ENCODE measurements around the gene CHCHD3. TPM values are rescaled to one million over a fixed set of nuclear protein-coding genes. Genes with fewer than 3 reads are reported as not detected.

The CHCHD3 gene
- total RNA-seq, 1 experiment from 2014 or later = 192 TPM

- Histone ChIP-seq H3K27me3 (no peaks in the 10 kb centered on the region), H3K27ac (no peak overlapping the region)
- no peak for DNase-seq
Measured at GRCh38 chr7:133061357-133061756, 20.5 kb downstream of the CHCHD3 start.

GRCh38 chr7:133060004-133060403 lies 21.9 kb downstream of the CHCHD3 start:
- Histone ChIP-seq H3K4me3 (no peak overlapping the region), H3K27ac (no peak overlapping the region), H3K9me3 (replicated peaks) (no peaks in the 10 kb centered on the region), H3K4me1 (no peaks in the 10 kb centered on the region), H3K36me3 (peaks cover 5% of the 10 kb centered on the region; the same call in 1 of the 2 replicates), H3K27me3 (no peaks in the 10 kb centered on the region)
- no peak for DNase-seq

More at GRCh38 chr7:133061357-133061756, 20.5 kb downstream of the CHCHD3 start:
- no peaks in the 10 kb centered on the region for H3K4me1 ChIP-seq
- no peaks in the 10 kb centered on the region for H3K9me3 ChIP-seq (replicated peaks)
- peaks cover 18% of the 10 kb centered on the region for H3K36me3 ChIP-seq
- H3K4me3 ChIP-seq = no peak overlapping the region

GRCh38 chr7:133059263-133059662 lies 22.6 kb downstream of the CHCHD3 start:
- no peak overlapping the region for H3K27ac ChIP-seq
- no peak overlapping the region for H3K4me3 ChIP-seq
- DNase-seq = no peak
- H3K4me1 ChIP-seq = no peaks in the 10 kb centered on the region
- no peaks in the 10 kb centered on the region for H3K9me3 ChIP-seq (replicated peaks)
- no peaks in the 10 kb centered on the region for H3K36me3 ChIP-seq
- no peaks in the 10 kb centered on the region for H3K27me3 ChIP-seq

- no peaks in the 10 kb centered on the region for H3K9me3 ChIP-seq (replicated peaks)
- H3K27me3 ChIP-seq = no peaks in the 10 kb centered on the region
- no peak overlapping the region for H3K27ac ChIP-seq
- H3K4me3 ChIP-seq = no peak overlapping the region
- DNase-seq = no peak
- H3K4me1 ChIP-seq = peaks cover 4% of the 10 kb centered on the region; the same call in 1 of the 2 replicates
- H3K36me3 ChIP-seq = no peaks in the 10 kb centered on the region
Measured at GRCh38 chr7:133056370-133057238, 25.3 kb downstream of the CHCHD3 start.

GRCh38 chr7:133054162-133054840 lies 27.6 kb downstream of the CHCHD3 start:
- no peak overlapping the region for H3K27ac ChIP-seq
- no peak for DNase-seq
- peaks cover 2% of the 10 kb centered on the region; the same call in 1 of the 2 replicates for H3K36me3 ChIP-seq
- H3K4me3 ChIP-seq = no peak overlapping the region
- H3K4me1 ChIP-seq = peaks cover 16% of the 10 kb centered on the region; the same call in 1 of the 2 replicates
- no peaks in the 10 kb centered on the region for H3K9me3 ChIP-seq (replicated peaks)
- H3K27me3 ChIP-seq = no peaks in the 10 kb centered on the region

DNA sequence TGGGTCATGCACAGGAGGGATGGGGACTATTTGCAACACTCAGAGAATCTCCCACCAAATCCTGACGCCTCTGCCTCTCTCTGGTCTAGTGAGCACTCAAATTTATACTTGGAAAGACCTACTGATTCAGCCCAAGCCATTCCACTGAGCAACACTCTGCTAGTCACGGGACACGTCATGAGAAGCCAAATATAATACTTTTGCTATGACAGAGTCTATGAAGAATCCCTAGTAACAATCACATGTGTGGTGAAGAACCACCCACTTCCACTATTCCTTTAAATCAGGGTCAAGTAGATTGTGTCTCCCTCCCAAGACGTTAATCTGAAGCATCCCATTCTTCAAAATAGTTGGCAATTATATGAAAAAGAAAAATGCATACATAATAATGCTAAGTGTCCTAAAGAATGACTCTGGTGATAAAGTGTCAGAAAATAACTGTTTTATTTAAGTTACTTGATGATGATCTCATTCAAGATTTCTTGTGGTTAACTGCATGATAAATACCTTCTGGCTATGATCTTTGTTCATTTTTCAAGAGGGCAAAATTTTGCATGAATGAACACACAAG lies 28.5 kb downstream of the CHCHD3 start:
- H3K27me3 ChIP-seq = no peaks in the 10 kb centered on the region
- H3K4me3 ChIP-seq = no peak overlapping the region
- no peaks in the 10 kb centered on the region for H3K9me3 ChIP-seq (replicated peaks)
- peaks cover 4% of the 10 kb centered on the region; the same call in 1 of the 2 replicates for H3K36me3 ChIP-seq
- H3K27ac ChIP-seq = no peak overlapping the region
- H3K4me1 ChIP-seq = peaks cover 16% of the 10 kb centered on the region; the same call in 1 of the 2 replicates
- DNase-seq = no peak

DNA sequence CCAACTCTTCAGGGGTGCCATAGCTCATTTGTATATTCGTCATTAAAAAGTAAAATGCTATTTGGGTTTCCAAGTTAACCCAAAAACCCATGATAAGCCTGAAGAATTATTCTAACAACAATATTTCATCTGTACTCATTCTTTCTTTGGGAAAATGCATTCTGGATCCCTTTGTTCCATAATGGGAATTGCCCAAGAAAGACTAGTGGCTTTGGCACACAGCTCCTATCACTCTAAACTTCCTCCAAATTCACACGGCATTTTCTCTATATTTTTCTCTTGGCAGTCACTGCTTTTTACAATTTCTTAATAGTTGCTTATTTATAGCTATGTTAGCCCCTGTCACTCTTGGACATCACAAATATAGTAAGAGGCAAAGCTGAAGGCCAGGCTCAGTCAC lies 29.1 kb downstream of the CHCHD3 start:
- Histone ChIP-seq H3K4me3 (no peak overlapping the region), H3K9me3 (replicated peaks) (no peaks in the 10 kb centered on the region), H3K27ac (no peak overlapping the region), H3K4me1 (peaks cover 16% of the 10 kb centered on the region; the same call in 1 of the 2 replicates), H3K27me3 (no peaks in the 10 kb centered on the region), H3K36me3 (peaks cover 4% of the 10 kb centered on the region; the same call in 1 of the 2 replicates)
- DNase-seq = no peak

GRCh38 chr7:133052401-133052756 lies 29.5 kb downstream of the CHCHD3 start:
- no peak for DNase-seq
- H3K9me3 ChIP-seq (replicated peaks) = no peaks in the 10 kb centered on the region
- peaks cover 4% of the 10 kb centered on the region; the same call in 1 of the 2 replicates for H3K36me3 ChIP-seq
- H3K4me1 ChIP-seq = peaks cover 16% of the 10 kb centered on the region; the same call in 1 of the 2 replicates
- no peak overlapping the region for H3K4me3 ChIP-seq
- H3K27ac ChIP-seq = no peak overlapping the region
- H3K27me3 ChIP-seq = no peaks in the 10 kb centered on the region

- peaks cover 16% of the 10 kb centered on the region; the same call in 1 of the 2 replicates for H3K4me1 ChIP-seq
- H3K9me3 ChIP-seq (replicated peaks) = no peaks in the 10 kb centered on the region
- DNase-seq = no peak
- no peak overlapping the region for H3K4me3 ChIP-seq
- peaks cover 4% of the 10 kb centered on the region for H3K36me3 ChIP-seq
- no peak overlapping the region for H3K27ac ChIP-seq
- H3K27me3 ChIP-seq = no peaks in the 10 kb centered on the region
Measured at GRCh38 chr7:133051719-133052400, 30.0 kb downstream of the CHCHD3 start.

GRCh38 chr7:133051066-133051465 lies 30.8 kb downstream of the CHCHD3 start:
- Histone ChIP-seq H3K4me1 (peaks cover 16% of the 10 kb centered on the region; the same call in 1 of the 2 replicates), H3K27me3 (no peaks in the 10 kb centered on the region), H3K27ac (no peak overlapping the region), H3K4me3 (no peak overlapping the region), H3K9me3 (replicated peaks) (no peaks in the 10 kb centered on the region), H3K36me3 (peaks cover 4% of the 10 kb centered on the region)
- DNase-seq = peak; percentile 47 to 66

- H3K4me1 ChIP-seq = peaks cover 16% of the 10 kb centered on the region; the same call in 1 of the 2 replicates
- H3K4me3 ChIP-seq = no peak overlapping the region
- H3K27me3 ChIP-seq = no peaks in the 10 kb centered on the region
- no peak for DNase-seq
- no peak overlapping the region for H3K27ac ChIP-seq
- peaks cover 4% of the 10 kb centered on the region for H3K36me3 ChIP-seq
- H3K9me3 ChIP-seq (replicated peaks) = no peaks in the 10 kb centered on the region
Measured at GRCh38 chr7:133050200-133050995, 31.5 kb downstream of the CHCHD3 start.

DNA sequence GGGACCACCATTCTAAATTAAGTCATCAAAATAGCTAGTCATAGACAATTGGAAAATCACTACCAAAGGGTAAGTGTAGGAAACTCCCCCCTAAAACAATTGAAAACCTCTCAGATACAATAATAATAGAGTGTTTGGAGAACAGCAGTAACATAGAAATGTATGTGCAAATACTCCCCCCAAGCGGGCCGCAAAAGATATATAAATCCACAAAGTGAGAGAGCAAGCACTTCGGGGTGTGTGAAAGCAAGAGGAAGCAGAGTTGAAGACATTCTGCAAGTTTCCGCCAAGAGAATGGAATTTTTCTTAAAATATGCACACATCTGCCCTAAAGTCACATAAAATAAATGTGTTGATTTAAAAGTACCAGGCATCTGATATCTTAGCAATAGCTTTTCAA lies 33.3 kb downstream of the CHCHD3 start:
- Histone ChIP-seq H3K27me3 (no peaks in the 10 kb centered on the region), H3K4me3 (no peak overlapping the region), H3K4me1 (peaks cover 16% of the 10 kb centered on the region; the same call in 1 of the 2 replicates), H3K36me3 (peaks cover 4% of the 10 kb centered on the region), H3K9me3 (replicated peaks) (no peaks in the 10 kb centered on the region), H3K27ac (no peak overlapping the region)
- DNase-seq = no peak

DNA sequence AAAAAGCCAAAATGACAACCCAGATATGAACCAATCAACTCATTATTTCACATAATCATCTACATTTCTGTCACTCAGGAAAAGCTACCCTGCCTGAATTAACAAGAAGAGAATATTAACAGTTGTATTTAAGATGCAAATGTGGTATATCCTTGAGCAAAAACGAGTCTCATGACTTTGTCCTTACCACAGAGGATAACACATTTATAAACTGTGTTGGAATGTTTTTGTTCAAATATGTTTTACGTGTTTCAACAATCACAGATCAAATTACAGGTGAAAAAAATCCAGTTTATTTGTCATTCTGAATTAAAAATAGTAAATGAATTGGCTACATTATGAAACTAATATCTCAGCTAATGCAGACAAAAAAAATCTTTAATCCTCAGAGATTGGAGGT lies 34.6 kb downstream of the CHCHD3 start:
- H3K27ac ChIP-seq = no peak overlapping the region
- H3K9me3 ChIP-seq (replicated peaks) = no peaks in the 10 kb centered on the region
- no peak overlapping the region for H3K4me3 ChIP-seq
- no peaks in the 10 kb centered on the region for H3K27me3 ChIP-seq
- no peak for DNase-seq
- peaks cover 16% of the 10 kb centered on the region; the same call in 1 of the 2 replicates for H3K4me1 ChIP-seq
- H3K36me3 ChIP-seq = peaks cover 4% of the 10 kb centered on the region

All from SJCRH30 (cell line).